Measurements from ENCODE around the gene IRF9.

Gene IRF9

GRCh38 chr14:24160850-24161804 is at the start of gene IRF9:
Gene IRF9, plus strand, starts transcription at chr14:24161265. Its CDS starts 880 bp downstream, at chr14:24162145.
- DNase-seq (ENCODE audit: low read depth, low spot score) = peak; percentile 95

GRCh38 chr14:24113379-24113800 is 47.7 kb upstream of the IRF9 start:
- DNase-seq (ENCODE audit: low read depth, low spot score) = no peak

GRCh38 chr14:24113801-24114531 is 47.1 kb upstream of the IRF9 start:
- peak; percentile 41 for DNase-seq (ENCODE audit: low read depth, low spot score)

- DNase-seq (ENCODE audit: low read depth, low spot score) = peak; percentile 98
These were observed 46.3 kb upstream of the IRF9 start, which contains the start of the genes DCAF11 and NRL for GRCh38 chr14:24114532-24115421. Gene DCAF11, plus strand, starts transcription at chr14:24114777. Its CDS starts 818 bp downstream, at chr14:24115595. Gene NRL, minus strand, starts transcription at chr14:24114949. Its CDS starts 32,101 bp downstream, at chr14:24082848.

GRCh38 chr14:24115422-24116127 is 45.5 kb upstream of the IRF9 start:
- DNase-seq (ENCODE audit: low read depth, low spot score) = no peak

GRCh38 chr14:24116128-24116814 is 44.8 kb upstream of the IRF9 start:
- no peak for DNase-seq (ENCODE audit: low read depth, low spot score)

GRCh38 chr14:24117179-24117578 is 43.9 kb upstream of the IRF9 start:
- no peak for DNase-seq (ENCODE audit: low read depth, low spot score)

GRCh38 chr14:24119691-24120090 is 41.4 kb upstream of the IRF9 start:
- DNase-seq (ENCODE audit: low read depth, low spot score) = no peak

GRCh38 chr14:24121210-24121609 is 39.9 kb upstream of the IRF9 start:
- no peak for DNase-seq (ENCODE audit: low read depth, low spot score)

- DNase-seq (ENCODE audit: low read depth, low spot score) = no peak
These were observed 38.6 kb upstream of the IRF9 start for GRCh38 chr14:24122416-24122815.

GRCh38 chr14:24122898-24123297 is 38.2 kb upstream of the IRF9 start:
- no peak for DNase-seq (ENCODE audit: low read depth, low spot score)

- no peak for DNase-seq (ENCODE audit: low read depth, low spot score)
These were observed 37.3 kb upstream of the IRF9 start for GRCh38 chr14:24123424-24124417.

GRCh38 chr14:24126939-24127338 is 34.1 kb upstream of the IRF9 start:
- DNase-seq (ENCODE audit: low read depth, low spot score) = no peak

- no peak for DNase-seq (ENCODE audit: low read depth, low spot score)
These were observed 33.4 kb upstream of the IRF9 start for GRCh38 chr14:24127673-24128072.

- DNase-seq (ENCODE audit: low read depth, low spot score) = no peak
These were observed 31.6 kb upstream of the IRF9 start for GRCh38 chr14:24129410-24129998.

- DNase-seq (ENCODE audit: low read depth, low spot score) = no peak
These were observed 30.7 kb upstream of the IRF9 start, which contains the start of gene FITM1 for GRCh38 chr14:24130380-24130716. Gene FITM1, plus strand, starts transcription at chr14:24130659. Its CDS starts 905 bp downstream, at chr14:24131564.

- DNase-seq (ENCODE audit: low read depth, low spot score) = no peak
These were observed 30.1 kb upstream of the IRF9 start for GRCh38 chr14:24130717-24131548.

- no peak for DNase-seq (ENCODE audit: low read depth, low spot score)
These were observed 29.5 kb upstream of the IRF9 start for GRCh38 chr14:24131549-24131966.

All from activated naive CD8-positive, alpha-beta T cell treated with anti-CD3 and anti-CD28 coated beads, Interleukin-2, amount 50 U/mL, for 16 hours (primary cell).